ENCODE results near the gene SMARCAL1.

DNA sequence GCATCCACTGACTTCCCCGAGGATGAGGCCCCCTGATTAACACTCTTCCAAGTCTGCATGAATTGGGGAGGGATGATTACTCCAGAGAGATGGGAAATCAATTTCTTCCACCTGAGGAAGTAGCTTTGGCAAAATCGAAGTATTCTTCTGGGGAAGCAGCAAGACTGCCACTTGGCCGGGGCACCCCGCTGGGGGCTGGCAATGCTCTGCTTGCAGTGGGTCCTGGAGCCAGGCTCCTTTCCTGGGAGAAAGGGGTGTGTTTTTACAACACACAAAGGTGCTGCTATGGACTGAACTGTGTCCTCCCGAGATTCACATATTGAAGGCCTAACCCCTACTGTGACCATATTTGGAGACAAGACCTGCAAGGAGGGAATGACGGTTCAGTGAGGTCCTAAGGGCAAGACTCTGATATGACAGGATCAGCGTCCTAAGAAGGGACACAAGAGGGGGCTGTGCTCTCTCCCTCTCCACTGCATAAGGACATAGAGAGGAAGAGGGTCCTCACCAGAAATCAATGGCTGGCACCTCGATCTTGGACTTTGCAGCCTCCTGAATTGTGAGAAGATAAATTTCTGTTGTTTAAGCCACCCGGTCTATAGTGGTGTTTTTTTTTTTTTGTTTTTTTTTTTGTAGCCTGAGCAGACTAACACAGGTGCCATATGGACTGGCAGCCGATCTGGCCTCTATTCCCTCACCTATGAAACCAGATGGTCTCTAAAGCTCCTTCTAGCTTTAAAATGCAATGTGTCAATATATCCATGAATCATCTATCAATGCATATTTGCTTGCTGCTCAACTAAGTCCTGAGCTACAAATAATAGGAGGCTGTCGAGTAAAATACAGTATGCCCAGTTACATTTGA lies 3.6 kb upstream of the SMARCAL1 start:
- TF ChIP-seq EZH2 (IDR thresholded peaks at IDR 0.05) (no peak), POLR2AphosphoS5 (IDR thresholded peaks at IDR 0.05; ENCODE audit: borderline replicate concordance, low read depth, low read length) (no peak)
